NCI-H748 treated with DMSO at 0.1 percent for 48 hours (cell line): Measurements from ENCODE around the gene PTGDS.

ENCODE experiments used
- DNase-seq: peaks from one replicate; lab custom pipeline; 2025; lab: John Stamatoyannopoulos, UW

The PTGDS gene

GRCh38 chr9:136973618-136974617 lies 3.4 kb upstream of the PTGDS start:
- DNase-seq: no peak

DNA sequence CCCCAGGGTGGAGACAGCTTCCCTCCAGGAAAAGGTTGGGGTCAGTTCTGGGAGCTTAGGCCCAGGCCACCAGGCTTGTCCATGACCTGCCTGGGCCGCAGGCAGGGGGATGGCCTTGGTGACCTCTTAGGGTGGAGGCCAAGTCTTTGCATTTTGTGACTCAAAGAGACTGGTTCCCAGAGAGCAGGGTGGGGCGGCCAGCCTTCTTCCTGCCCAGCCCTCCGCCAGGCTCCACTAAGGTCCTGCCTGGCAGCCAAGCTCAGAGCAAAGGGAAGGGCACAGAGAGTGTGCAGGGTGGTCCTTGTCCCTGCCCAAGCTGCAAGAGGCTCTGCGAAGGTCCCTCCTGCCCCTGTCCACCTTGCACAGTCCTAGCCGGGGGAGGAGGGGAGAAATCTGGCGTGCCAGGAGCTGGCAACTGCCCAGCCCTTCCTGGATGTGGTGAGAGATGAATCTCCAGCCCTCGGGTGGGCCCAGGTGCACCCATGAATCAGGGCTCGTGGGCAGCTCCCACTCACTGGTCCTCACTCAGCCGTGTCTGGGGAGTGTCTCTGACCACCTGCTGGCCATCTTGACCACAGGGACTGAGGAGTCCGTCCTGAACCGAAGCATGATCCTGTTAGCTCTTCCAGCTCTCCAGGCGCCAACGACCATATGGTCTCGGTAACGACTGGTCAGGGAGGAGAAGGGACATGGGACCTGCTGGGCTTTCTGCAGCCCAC lies 2.3 kb upstream of the PTGDS start:
- DNase-seq: no peak

DNA sequence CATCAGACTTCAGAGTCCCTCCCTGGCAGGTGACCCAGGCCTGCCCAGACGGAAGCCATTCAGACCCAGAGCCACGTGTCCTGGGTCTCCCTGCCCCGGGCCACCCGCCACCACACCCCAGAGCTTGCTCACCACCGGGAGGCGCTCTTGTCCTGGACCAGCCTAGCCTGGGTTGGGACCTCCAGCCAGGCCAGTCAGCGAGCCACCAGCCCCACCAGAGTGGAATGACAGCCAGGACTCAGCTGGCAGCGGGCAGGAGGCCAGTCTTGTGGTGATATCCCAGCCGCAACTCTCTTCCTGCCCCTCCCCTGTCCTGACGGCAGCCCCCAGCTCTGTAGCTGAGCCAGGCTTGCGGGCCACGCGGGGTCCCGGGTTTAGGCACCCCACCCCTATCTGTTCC lies 1.7 kb upstream of the PTGDS start:
- no peak for DNase-seq

- no peak for DNase-seq
Measured at GRCh38 chr9:136977649-136978072, 357 bp downstream of the PTGDS start.

- peak; percentile 76 for DNase-seq
Measured at GRCh38 chr9:136978073-136978864, 965 bp downstream of the PTGDS start.

GRCh38 chr9:136978865-136979544 lies 1.7 kb downstream of the PTGDS start:
- no peak for DNase-seq

DNA sequence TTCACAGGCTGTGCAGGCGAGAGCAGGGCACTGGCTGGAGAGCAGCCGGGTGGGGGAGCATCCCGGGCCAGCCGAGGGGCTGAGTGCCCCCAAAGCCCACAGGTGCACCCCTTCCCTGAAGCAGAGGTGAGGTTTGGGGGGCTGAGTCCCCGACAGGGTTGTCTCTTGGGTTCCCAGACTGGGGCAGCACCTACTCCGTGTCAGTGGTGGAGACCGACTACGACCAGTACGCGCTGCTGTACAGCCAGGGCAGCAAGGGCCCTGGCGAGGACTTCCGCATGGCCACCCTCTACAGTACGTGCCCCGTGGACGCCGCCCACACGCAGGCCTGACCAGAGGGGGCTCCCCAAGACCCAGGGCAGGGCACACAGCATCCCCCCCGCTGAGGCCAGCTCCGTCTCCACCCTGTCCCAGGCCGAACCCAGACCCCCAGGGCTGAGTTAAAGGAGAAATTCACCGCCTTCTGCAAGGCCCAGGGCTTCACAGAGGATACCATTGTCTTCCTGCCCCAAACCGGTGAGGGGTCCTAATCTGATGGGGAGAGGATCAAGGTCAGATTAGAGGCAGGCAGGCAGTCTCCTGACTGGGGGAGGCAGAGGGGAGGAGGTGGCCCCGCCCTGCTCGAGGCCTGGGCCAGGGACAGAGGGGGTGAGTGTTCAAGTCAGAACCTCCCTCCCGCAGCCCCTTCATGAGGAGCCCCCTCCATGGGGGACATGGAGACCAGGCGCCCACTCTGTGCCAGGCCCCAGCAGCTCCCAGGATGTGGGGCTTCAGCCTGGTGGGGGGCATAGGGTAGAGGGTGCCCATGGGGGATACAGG lies 2.7 kb downstream of the PTGDS start:
- no peak for DNase-seq

GRCh38 chr9:136980669-136981478 lies 3.6 kb downstream of the PTGDS start:
- no peak for DNase-seq

DNA sequence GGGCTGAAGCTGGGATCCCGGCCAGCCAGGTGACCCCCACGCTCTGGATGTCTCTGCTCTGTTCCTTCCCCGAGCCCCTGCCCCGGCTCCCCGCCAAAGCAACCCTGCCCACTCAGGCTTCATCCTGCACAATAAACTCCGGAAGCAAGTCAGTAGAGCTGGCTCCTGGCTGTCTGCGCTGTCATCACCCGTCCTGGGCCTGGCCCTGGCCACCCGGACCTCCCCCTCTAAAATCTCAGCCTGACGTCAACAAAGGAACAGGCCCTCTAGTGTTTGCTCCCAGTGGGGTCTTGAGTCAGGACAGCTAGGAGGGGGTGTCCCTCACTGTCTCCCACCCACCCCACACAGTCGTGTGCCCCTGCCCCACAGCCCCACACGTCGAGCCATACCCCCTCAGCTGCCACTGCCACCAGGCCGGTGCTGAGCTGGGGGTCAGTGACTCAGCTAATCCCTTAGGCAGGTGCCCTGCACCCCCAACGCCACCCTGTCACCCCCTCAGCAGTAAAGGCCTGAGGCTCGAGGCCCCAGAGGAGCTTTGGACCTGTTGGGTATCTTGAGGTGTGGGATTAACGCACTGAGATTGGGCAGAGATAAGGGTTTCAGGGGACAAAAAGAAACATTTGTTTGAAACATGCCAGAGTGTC lies 4.4 kb downstream of the PTGDS start:
- DNase-seq: no peak

DNA sequence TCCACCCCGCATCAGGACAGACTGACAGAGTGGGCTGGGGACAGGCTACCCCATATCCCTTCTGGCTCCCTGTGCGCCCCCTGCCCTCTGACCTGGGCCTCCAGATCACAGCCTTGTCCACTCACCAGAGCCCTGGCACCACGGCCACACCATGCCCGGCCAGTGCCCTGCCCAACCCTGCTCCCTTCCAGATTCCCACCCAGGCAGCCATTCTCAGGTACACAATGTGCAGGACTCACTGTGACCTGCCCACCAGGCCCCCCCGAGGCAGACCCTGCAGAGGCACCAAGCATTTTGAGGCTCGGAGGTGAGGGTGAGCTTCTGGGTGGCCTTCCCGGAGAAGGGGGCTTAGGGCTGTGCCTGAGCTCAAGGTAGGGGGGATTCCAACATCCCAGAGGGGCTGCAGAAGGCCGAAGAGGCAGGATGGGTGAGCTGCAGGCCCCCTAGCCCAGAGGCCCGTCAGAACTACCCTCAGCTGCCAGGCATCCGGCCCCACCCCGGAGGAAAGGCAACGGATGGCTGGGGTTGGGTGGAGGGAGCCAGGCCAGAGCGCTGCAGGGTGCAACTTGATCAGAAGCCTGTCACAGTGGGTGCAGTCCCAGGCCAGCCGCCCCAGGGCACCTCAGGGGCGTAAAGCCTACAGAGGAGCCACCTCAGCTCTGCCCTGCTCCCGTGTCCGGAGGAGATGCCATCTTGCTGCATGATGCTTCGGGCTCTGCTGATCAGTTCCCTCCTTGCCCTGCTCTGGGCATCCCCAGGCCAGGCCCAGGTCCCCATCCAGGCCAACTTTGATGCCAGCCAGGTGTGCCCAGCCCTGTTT lies 5.1 kb downstream of the PTGDS start, which contains the start of gene LCNL1:
TSS of gene LCNL1 (plus strand) at position 762 of the 820 bp plus-strand sequence. CDS start 594 bp downstream, outside the sequence.
- DNase-seq: no peak

DNA sequence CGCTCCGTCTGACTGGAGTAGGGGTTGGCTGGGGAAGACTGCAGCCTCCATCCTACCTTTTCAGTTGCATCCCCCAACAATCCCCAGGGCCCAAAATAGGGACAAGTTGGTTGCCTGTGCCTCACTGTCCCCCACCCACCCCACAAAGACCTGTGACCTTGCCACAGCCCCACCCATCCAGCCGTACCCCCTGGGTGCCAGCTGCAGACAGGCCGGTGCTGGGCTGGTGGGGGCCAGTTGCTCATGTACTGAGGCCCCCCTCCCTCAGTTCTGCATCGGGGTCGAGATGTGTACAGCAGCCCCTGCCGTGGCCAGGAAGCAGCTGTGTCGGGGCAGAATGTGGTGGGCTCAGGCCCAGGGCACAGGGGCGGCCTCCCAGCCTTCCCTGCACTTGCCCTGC lies 5.9 kb downstream of the PTGDS start:
- DNase-seq: no peak

- no peak for DNase-seq
Measured at GRCh38 chr9:136983656-136984314, 6.5 kb downstream of the PTGDS start.

DNA sequence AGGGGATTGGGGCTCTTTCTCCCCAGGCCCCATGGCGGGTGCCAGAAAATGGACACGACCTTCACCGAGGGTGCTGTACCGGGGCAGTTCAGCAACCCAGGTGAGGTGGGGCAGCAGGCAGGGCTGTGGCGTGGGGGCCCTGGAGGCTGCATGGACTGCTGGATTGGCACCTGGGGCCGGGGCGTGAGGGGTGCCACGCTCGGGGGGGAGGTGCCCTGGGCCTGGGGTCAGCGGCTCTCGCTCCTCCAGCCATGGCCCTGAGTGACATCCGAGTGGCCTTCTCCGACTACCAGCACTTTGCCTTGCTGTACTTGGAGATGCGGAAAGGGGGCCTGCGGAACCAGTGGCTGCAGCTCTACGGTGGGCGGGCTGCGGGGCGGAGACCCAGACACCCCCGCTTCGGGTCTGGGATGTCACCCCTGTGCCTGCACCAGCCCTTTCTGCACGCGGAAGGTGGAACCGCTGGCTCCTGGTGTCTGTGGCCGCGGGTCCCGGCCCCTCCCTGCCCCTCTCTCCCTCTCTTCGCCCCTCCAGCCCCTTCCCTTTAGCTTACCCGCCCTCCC lies 7.2 kb downstream of the PTGDS start:
- no peak for DNase-seq

DNA sequence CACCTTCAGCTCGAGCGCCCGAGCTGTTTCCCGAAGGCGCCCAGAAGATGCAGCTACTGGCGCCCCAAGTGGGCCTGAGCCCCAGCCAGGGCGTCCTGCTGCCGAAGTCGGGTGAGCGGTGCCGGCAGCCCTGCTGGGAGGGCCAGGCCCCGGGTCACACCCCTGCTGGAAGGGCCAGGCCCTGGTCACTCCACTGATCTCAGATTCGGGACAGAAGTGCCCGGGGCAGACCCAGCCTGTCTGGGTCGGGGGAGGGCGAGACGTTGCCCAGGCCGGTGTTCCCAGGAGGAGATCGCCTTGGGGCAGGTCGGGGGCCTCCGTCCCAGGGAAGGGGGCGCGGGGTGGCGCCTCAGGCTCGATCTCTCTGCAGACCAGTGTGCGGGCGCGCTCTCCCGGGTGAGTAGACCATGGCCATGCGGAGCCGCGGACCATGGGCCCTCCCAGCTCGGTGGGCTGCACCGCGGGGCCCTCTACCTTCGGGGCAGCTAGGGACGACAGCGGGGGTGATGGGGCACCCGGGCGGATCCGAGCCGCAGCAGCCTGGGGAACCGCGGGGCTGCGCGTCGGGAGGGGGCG lies 7.8 kb downstream of the PTGDS start:
- no peak for DNase-seq

- no peak for DNase-seq
Measured at GRCh38 chr9:136985853-136986252, 8.5 kb downstream of the PTGDS start.

DNA sequence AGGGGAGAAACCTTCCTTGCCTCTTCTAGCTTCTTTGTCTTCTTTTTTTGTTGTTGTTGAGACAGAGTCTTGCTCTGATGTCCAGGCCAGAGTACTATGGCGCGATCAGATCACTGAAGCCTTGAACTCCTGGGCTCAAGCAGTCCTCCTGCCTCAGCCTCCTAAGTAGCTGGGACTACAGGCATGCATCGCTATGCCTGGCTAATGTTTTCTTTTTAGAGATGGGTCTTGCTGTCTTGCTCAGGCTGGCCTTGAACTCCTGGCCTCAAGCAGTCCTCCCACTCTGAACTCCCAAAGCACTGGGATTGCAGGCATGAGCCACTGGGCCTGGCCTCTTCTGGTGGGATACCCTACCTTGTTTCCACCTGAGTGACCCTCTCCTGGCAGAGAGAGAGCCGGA lies 11.6 kb downstream of the PTGDS start:
- DNase-seq: no peak

GRCh38 chr9:136990242-136990911 lies 13.1 kb downstream of the PTGDS start:
- DNase-seq: peak; percentile 76
